GM18867 (cell line): ENCODE data around the gene ZNF319.
"Not testable (repeated sequence)": the region's sequence is repeated elsewhere in the genome, so short reads cannot be mapped to it uniquely, and the experiment has no call there.

Experiments
- ATAC-seq: cut with Tn5 transposase; IDR thresholded peaks from one replicate; pipeline ENCODE4 v1.9.1; 2021; ENCODE audit warnings: mild to moderate bottlenecking, moderate library complexity; ENCODE audit not compliant: unreplicated experiment

The ZNF319 gene

GRCh38 chr16:57979006-57979585 is 21.4 kb downstream of the ZNF319 start:
- no peak for ATAC-seq

GRCh38 chr16:57978070-57978465 is 22.4 kb downstream of the ZNF319 start:
- ATAC-seq, result not testable (repeated sequence)

- ATAC-seq, result no peak
These were observed 22.9 kb downstream of the ZNF319 start for GRCh38 chr16:57977418-57978069.

GRCh38 chr16:57976331-57976796 is 24.1 kb downstream of the ZNF319 start:
- ATAC-seq, result no peak

GRCh38 chr16:57972306-57972705 is 28.2 kb downstream of the ZNF319 start:
- no peak for ATAC-seq

- ATAC-seq, result no peak
These were observed 28.6 kb downstream of the ZNF319 start for GRCh38 chr16:57971848-57972247.

- ATAC-seq, result no peak
These were observed 29.5 kb downstream of the ZNF319 start, which contains the start of gene CNGB1 for GRCh38 chr16:57970970-57971369. CNGB1 (minus strand) TSS chr16:57971128; CDS start chr16:57967286, 3,842 bp downstream.

- ATAC-seq, result no peak
These were observed 30.2 kb downstream of the ZNF319 start for GRCh38 chr16:57970319-57970718.

- ATAC-seq, result no peak
These were observed 30.9 kb downstream of the ZNF319 start for GRCh38 chr16:57969451-57970123.

- no peak for ATAC-seq
These were observed 32.6 kb downstream of the ZNF319 start for GRCh38 chr16:57967916-57968315.

- ATAC-seq, result no peak
These were observed 33.5 kb downstream of the ZNF319 start for GRCh38 chr16:57966986-57967385.

GRCh38 chr16:57966204-57966771 is 34.2 kb downstream of the ZNF319 start:
- ATAC-seq, result no peak

GRCh38 chr16:57964157-57964700 is 36.2 kb downstream of the ZNF319 start:
- ATAC-seq, result no peak

GRCh38 chr16:57962756-57963155 is 37.7 kb downstream of the ZNF319 start:
- ATAC-seq, result no peak

- no peak for ATAC-seq
These were observed 38.4 kb downstream of the ZNF319 start for GRCh38 chr16:57962046-57962445.

GRCh38 chr16:57961538-57961937 is 38.9 kb downstream of the ZNF319 start:
- ATAC-seq, result no peak

GRCh38 chr16:57960826-57961472 is 39.5 kb downstream of the ZNF319 start:
- ATAC-seq, result peak; percentile 65

GRCh38 chr16:57960310-57960709 is 40.2 kb downstream of the ZNF319 start:
- ATAC-seq, result no peak

- ATAC-seq, result no peak
These were observed 40.7 kb downstream of the ZNF319 start for GRCh38 chr16:57959804-57960203.

GRCh38 chr16:57959121-57959520 is 41.4 kb downstream of the ZNF319 start:
- no peak for ATAC-seq

GRCh38 chr16:57958544-57958943 is 41.9 kb downstream of the ZNF319 start:
- ATAC-seq, result no peak
